HL-60 (cell line): ENCODE data around the gene PGR.

Experiments used
- DNase-seq, 2 experiments: peaks; one replicate each; pipeline ENCODE4 v3.0.0-alpha.2; 2010 to 2020; ENCODE audit warnings: low read depth in 1 of 2, low spot score in 1 of 2
- H3K27ac ChIP-seq: fragments of 250-450 bp; sonication (Bioruptor Pico); replicated peaks from 2 replicates; pipeline ENCODE4 v1.5.1; 2020; ENCODE audit warnings: mild to moderate bottlenecking, moderate library complexity
- H3K27me3 ChIP-seq: fragments of 250-450 bp; sonication (Bioruptor Pico); 2 replicates; pipeline ENCODE4 v1.5.1; 2021; ENCODE audit warnings: mild to moderate bottlenecking, moderate library complexity; ENCODE audit not compliant: insufficient read depth, poor library complexity, severe bottlenecking
- H3K4me3 ChIP-seq: replicated peaks from 2 replicates; pipeline ENCODE4 v1.5.1; 2011; ENCODE audit warnings: mild to moderate bottlenecking, control low read depth, low read length; ENCODE audit not compliant: insufficient read depth
- CTCF ChIP-seq: IDR thresholded peaks from one replicate; pipeline ENCODE4 v1.5.1; 2011; ENCODE audit warnings: low read length, control low read depth, inconsistent platforms; ENCODE audit not compliant: insufficient read depth
- GABPA ChIP-seq: IDR thresholded peaks from 2 replicates; pipeline ENCODE4 v1.6.1; 2012; ENCODE audit warnings: low read depth
- POLR2AphosphoS5 ChIP-seq: IDR thresholded peaks from 2 replicates; pipeline ENCODE4 v1.6.1; 2012; ENCODE audit warnings: low read depth
- REST ChIP-seq: IDR thresholded peaks from 2 replicates; pipeline ENCODE4 v1.6.1; 2012; ENCODE audit warnings: low read depth; ENCODE audit not compliant: insufficient replicate concordance
- SPI1 ChIP-seq: IDR thresholded peaks from 2 replicates; pipeline ENCODE4 v1.6.1; 2012; ENCODE audit warnings: low read depth, mild to moderate bottlenecking, borderline replicate concordance

Gene PGR

GRCh38 chr11:101082813-101083212 is 46.8 kb downstream of the PGR start:
- no peak overlapping the region for H3K4me3 ChIP-seq
- no peaks in the 10 kb centered on the region for H3K27me3 ChIP-seq
- no peak overlapping the region for H3K27ac ChIP-seq
- no peak for TF ChIP-seq POLR2AphosphoS5
- TF ChIP-seq SPI1, result no peak
- no peak for TF ChIP-seq REST
- no peak for TF ChIP-seq CTCF
- no peak for TF ChIP-seq GABPA
- no peak for DNase-seq

- H3K27ac ChIP-seq, result no peak overlapping the region
- H3K27me3 ChIP-seq, result no peaks in the 10 kb centered on the region
- DNase-seq, result no peak
- TF ChIP-seq CTCF, result no peak
- TF ChIP-seq POLR2AphosphoS5, result no peak
- TF ChIP-seq REST, result no peak
- no peak for TF ChIP-seq GABPA
- TF ChIP-seq SPI1, result no peak
- H3K4me3 ChIP-seq, result no peak overlapping the region
These were observed 65.9 kb downstream of the PGR start for GRCh38 chr11:101063706-101064105.

- TF ChIP-seq SPI1 (no peak), REST (no peak), GABPA (no peak), POLR2AphosphoS5 (no peak), CTCF (no peak)
- H3K27me3 ChIP-seq, result no peaks in the 10 kb centered on the region
- DNase-seq, result no peak
- H3K27ac ChIP-seq, result no peak overlapping the region
- H3K4me3 ChIP-seq, result no peak overlapping the region
These were observed 68.0 kb downstream of the PGR start for GRCh38 chr11:101061606-101062005.
